ENCODE results near the gene IL1A.

The IL1A gene

DNA sequence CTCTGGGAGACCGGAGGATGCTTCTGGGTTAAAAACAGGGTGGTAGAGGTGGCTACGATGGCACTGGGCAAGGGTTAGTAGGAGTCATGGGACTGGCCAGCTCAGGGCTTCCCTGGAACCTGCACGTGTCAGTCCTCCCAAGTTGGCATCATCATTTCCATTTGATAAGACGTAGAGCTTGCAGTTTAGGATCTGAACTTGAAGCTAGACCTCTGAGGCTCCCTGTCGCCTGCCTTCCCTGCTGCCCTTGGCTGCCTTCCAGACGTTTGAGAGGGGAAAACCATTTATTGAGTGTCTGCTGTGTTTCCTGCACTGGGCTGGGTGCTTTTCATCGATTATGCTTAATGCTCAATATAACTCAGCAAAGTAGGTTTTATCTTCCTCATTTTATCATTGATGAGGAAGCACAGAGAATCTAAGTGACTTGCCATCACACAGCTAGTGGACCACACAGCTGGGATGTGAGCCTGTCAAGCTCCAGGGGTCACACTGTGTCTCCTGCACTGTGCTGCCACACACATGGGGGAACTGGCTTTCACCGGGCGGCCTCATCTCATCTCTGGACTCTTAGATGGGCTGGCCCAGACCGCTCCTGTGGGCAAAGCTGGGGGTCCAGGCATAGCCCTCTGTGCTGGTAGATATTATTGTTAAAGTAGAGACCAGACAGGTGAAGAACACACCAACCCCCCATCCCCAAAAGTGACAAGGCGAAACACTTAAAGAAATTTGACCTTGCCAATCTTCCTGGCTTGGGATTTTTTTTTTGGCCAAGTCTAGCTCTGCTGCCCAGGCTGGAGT, 55.7 kb downstream of the IL1A start:
- H3K27me3 Mint-ChIP-seq = peaks cover 0 to 12% of the 10 kb centered on the region in 2 donors

DNA sequence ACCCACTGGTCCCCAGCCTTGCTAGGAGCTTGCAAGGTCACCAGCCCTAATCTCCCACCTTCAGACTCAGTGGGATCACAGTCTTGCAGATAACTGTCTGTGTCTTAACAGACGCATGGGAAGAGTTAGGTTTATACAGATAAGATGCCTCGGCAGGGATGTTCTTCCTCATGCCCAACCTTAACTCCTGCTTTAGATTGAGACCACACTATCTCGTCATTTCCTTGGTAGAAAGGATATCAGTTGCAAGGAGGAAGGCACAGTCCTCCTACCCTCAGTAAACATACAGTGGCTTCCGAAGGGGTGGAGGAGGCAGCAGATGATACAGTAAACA, 56.3 kb downstream of the IL1A start:
- Mint-ChIP-seq H3K27ac (no peak overlapping the region), H3K9me3 (no peaks in the 10 kb centered on the region), H3K27me3 (peaks cover 0 to 12% of the 10 kb centered on the region in 2 donors), H3K4me3 (no peak overlapping the region), H3K36me3 (ENCODE audit: insufficient read depth) (peaks cover 4% of the 10 kb centered on the region), H3K4me1 (ENCODE audit: low read depth in 2 of 2) (peaks cover 6 to 11% of the 10 kb centered on the region in 2 donors)
- ATAC-seq (replicated peaks) = no peak
- DNase-seq = no peak

More for the DNA sequence above, 55.7 kb downstream of the IL1A start:
- H3K36me3 Mint-ChIP-seq (ENCODE audit: insufficient read depth) = peaks cover 4% of the 10 kb centered on the region
- peaks cover 6 to 11% of the 10 kb centered on the region in 2 donors for H3K4me1 Mint-ChIP-seq (ENCODE audit: low read depth in 2 of 2)
- ATAC-seq (replicated peaks) (no peak), DNase-seq (no peak)
- no peaks in the 10 kb centered on the region for H3K9me3 Mint-ChIP-seq
- no peak overlapping the region for H3K4me3 Mint-ChIP-seq
- no peak overlapping the region for H3K27ac Mint-ChIP-seq

DNA sequence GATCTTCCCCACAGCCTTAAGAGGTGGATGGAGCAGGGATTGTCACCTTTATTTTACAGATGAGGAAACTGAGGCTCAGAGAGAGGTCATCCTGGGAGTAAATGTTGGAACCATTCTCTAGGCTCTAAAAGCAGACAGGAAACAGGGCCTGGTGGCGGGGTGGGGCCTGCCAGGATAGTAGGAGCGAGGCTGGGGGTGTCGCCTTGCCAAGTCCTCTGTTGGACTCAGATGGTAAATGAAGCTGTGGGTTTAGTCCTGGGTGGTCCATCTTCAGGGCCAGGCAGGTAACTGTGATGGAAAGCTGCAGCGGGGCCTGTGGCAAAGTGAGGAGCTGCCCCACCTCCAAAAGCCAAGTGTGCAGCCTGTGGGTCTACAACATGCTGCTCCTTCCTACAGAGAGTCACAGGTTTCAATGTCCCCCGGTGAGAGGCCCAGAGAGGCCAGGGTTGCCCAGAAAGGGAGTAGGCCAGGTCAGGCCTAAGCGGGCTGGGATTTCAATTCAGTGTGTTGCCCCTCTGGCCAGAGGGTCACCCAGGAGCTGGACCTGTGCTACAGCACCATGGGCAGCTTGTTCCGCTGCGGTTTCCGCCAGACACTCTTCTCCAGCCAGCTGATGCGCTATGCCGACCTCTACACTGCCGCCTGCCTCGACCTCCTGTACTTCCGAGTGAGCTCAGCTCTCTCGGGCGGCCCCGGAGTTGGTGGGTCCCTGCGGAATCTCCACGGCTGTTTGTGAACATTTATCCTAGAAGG, 56.8 kb downstream of the IL1A start:
- H3K27me3 Mint-ChIP-seq = peaks cover 0 to 12% of the 10 kb centered on the region in 2 donors
- DNase-seq (no peak), ATAC-seq (replicated peaks) (no peak)
- no peaks in the 10 kb centered on the region for H3K9me3 Mint-ChIP-seq
- no peak overlapping the region for H3K27ac Mint-ChIP-seq
- H3K36me3 Mint-ChIP-seq (ENCODE audit: insufficient read depth) = peaks cover 4% of the 10 kb centered on the region
- H3K4me3 Mint-ChIP-seq = no peak overlapping the region
- peaks cover 6 to 11% of the 10 kb centered on the region in 2 donors for H3K4me1 Mint-ChIP-seq (ENCODE audit: low read depth in 2 of 2)

DNA sequence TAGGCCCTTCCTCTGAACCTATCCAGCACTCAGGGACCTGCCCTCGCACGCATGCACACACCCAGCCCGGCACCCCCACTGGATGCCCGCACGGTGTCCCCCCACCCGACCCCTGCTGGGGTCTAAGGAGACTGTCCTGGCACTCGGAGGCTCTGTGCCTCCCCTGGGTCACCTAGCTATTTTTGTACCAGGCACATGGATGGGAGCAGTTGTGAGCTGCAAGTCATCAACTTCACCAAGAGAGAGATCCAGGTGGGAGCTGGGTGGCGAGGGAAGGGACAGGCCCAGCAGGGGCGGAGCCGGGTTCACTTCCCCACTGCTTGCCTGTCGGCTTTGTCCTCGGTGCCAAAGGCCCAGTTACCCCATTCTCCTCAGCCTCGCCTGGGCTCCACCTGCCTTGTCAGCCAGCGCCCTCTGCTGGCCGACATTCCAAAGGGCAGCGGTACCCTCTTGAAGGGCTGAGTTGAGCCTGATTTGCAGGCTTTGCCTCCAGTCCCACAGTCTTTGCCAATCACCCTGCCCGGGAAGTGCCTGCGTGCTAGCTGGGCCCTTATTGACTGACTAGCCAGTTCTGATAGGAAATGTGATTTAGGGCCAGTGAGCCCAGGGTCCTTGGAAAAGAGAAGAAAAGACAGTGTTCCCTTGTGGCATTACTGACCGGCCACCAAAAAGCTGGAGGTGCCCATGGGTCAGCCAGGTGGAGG, 57.7 kb downstream of the IL1A start:
- H3K4me1 Mint-ChIP-seq (ENCODE audit: low read depth in 2 of 2) = peaks cover 6 to 11% of the 10 kb centered on the region in 2 donors
- no peak overlapping the region for H3K4me3 Mint-ChIP-seq
- H3K27ac Mint-ChIP-seq = peak overlapping the region in 1 of 2 donors; percentile 26
- H3K27me3 Mint-ChIP-seq = peaks cover 0 to 12% of the 10 kb centered on the region in 2 donors
- DNase-seq = peak; percentile 86 to 89 (median 86)
- peaks cover 4% of the 10 kb centered on the region for H3K36me3 Mint-ChIP-seq (ENCODE audit: insufficient read depth)
- no peaks in the 10 kb centered on the region for H3K9me3 Mint-ChIP-seq
- ATAC-seq (replicated peaks) = peak; percentile 99

DNA sequence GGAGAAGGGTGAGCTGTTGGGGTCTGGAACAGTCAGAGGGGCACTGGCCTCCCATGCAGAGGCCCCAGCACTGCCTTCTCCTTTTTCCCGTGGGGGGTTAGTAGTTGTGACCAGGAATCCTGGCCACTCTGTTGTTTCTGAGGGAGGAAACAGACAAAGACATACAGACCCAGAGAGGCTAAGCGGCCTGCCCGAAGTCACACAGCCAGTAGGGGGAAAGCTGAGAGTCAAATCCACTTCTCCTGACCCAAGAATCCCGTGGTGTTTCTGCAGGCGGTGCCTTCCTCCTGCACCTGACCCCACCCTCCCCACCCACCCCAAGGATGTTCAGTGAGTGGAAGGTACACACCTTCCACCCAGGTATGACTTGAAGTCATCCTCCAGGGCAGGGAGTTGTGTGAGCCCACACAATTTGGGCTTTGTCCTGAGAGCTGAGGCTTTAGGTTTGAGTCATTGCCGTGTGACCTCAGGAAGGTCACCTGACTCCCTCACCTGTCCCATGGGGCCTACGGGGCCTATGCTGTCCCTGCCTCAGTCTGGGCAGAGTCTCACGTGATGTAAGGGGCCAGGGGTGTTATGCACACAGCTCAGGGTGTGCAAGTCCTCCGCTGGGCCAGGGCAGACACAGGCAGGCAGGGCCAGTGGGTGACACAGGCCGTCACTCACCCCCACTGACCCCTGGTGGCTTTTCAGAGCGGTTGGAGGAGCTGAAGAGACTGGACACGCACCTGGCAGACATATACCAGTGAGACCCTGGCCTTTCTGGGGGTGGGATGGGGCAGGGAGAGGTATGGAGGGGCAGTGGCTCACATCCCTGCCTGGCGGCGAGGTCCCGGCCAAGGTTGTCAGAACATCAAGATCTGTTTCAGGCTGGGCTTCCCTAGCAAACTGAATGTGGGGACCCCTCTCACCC, 58.5 kb downstream of the IL1A start:
- no peak for ATAC-seq (replicated peaks)
- Mint-ChIP-seq H3K27me3 (peaks cover 0 to 12% of the 10 kb centered on the region in 2 donors), H3K36me3 (ENCODE audit: insufficient read depth) (peaks cover 4% of the 10 kb centered on the region), H3K27ac (peak overlapping the region in 1 of 2 donors; percentile 26), H3K9me3 (no peaks in the 10 kb centered on the region), H3K4me3 (no peak overlapping the region), H3K4me1 (ENCODE audit: low read depth in 2 of 2) (peaks cover 6 to 11% of the 10 kb centered on the region in 2 donors)
- DNase-seq = no peak

DNA sequence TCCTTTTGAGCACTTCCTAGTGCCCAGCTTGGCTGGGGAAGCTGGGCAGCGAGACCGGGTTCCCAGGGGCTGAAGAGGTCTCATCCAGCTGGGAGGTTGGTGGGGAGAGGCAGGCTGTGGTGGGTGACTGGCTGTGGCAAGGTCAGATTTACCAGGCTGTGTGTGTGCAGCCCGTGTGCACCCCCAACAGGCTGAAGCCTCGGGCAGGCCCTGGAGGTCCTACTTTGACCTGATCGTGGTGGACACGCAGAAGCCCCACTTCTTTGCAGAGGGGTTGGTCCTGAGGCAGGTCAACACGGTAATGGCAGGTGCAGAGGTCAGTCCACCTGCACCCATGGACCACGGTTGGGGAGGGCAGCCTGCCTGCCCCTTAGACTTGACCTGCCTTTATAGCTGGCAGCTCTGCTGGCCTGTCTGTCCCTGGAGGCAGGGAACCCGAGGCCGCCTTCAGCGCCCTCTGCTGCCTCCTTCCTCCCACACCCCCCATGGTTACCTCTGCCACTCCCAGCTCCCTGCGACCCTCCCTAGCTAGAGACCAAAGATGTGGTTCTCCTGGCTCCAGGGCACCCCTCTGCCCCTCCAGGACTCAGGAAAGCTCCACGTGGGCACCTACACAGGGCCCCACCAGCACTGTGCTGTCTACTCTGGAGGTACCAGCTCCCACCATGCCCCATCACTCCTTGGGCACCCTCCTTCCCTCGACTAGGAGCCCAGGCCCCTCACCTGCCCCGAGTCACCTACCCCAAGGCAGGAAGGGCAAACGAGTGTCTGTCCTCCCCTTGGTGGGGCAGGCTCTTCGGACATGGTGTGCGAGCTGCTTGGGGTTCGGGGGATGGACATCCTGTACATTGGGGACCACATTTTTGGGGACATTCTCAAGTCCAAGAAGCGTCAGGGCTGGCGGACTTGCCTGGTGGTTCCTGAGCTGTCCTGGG, 59.4 kb downstream of the IL1A start:
- ATAC-seq (replicated peaks) (no peak), DNase-seq (no peak)
- peaks cover 6 to 11% of the 10 kb centered on the region in 2 donors for H3K4me1 Mint-ChIP-seq (ENCODE audit: low read depth in 2 of 2)
- no peak overlapping the region for H3K27ac Mint-ChIP-seq
- peaks cover 4% of the 10 kb centered on the region for H3K36me3 Mint-ChIP-seq (ENCODE audit: insufficient read depth)
- H3K4me3 Mint-ChIP-seq = no peak overlapping the region
- no peaks in the 10 kb centered on the region for H3K9me3 Mint-ChIP-seq
- H3K27me3 Mint-ChIP-seq = peaks cover 0 to 12% of the 10 kb centered on the region in 2 donors

DNA sequence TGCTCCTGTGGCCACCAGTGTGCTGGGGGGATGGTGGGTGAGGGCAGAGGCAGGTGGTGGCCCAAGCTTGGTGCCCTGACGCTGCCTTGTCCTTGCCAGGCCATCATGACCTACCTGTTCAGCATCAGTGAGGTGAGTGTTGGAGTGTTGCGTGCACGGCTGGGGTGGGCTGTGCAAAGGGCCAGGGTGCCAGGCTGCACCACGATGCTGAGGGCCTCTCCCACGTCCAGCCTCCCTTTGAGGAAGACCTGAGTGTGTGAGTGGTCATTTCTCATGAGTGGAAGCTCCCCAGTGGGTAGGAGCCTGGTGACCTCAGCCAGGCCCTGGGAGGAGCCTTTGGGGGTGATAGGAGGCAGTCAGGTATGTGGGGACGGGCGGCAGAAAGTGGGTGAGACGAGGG, 60.3 kb downstream of the IL1A start:
- no peak for DNase-seq
- Mint-ChIP-seq H3K36me3 (ENCODE audit: insufficient read depth) (peaks cover 4% of the 10 kb centered on the region), H3K27ac (peak overlapping the region in 1 of 2 donors; percentile 53), H3K27me3 (peaks cover 0 to 12% of the 10 kb centered on the region in 2 donors), H3K9me3 (no peaks in the 10 kb centered on the region), H3K4me1 (ENCODE audit: low read depth in 2 of 2) (peaks cover 6 to 11% of the 10 kb centered on the region in 2 donors), H3K4me3 (no peak overlapping the region)
- ATAC-seq (replicated peaks) = no peak

Measured in effector memory CD8-positive, alpha-beta T cell (primary cell).